ENCODE data around the gene ZNF358.

The ZNF358 gene

DNA sequence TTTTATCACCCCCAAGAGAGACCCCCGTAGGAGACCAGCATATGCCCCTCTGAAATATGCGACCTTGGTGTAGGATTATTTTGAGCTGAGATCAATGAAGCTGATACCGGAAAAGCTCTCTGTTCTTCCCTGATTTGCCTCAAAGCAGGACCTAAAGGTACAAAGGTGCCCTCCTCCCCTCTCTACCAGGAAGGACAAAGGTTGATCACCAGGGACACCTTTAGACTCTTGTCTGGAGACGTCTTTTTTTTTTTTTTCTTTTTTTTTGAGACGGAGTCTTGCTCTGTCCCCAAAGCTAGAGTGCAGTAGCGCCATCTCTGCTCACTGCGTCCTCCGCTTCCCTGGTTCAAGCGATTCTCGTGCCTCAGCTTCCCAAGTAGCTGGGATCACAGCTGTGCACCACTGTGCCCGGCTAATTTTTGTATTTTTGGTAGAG lies 26.3 kb upstream of the ZNF358 start:
- DNase-seq = no peak

GRCh38 chr19:7492142-7492541 lies 23.8 kb upstream of the ZNF358 start:
- DNase-seq = peak; percentile 75

DNA sequence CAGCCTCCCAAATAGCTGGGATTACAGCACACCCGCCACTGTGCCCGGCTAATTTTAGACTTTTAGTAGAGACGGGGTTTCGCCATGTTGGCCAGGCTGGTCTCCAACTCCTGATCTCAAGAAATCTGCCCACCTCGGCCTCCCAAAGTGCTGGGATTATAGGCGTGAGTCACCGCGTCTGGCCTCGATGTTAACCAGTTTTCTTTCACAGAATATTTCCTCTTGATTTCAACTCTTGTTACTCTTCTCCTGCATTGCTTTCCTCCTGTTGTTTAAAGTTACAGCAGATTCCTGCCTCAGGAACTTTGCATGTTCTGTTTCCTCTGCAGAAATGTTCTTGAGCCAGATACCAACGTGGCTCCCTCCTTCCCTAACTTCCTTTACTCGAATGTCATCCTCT lies 23.3 kb upstream of the ZNF358 start:
- no peak for DNase-seq

- no peak for DNase-seq
Observed at GRCh38 chr19:7494416-7495098, 21.3 kb upstream of the ZNF358 start.

GRCh38 chr19:7497292-7497691 lies 18.6 kb upstream of the ZNF358 start:
- DNase-seq = no peak

DNA sequence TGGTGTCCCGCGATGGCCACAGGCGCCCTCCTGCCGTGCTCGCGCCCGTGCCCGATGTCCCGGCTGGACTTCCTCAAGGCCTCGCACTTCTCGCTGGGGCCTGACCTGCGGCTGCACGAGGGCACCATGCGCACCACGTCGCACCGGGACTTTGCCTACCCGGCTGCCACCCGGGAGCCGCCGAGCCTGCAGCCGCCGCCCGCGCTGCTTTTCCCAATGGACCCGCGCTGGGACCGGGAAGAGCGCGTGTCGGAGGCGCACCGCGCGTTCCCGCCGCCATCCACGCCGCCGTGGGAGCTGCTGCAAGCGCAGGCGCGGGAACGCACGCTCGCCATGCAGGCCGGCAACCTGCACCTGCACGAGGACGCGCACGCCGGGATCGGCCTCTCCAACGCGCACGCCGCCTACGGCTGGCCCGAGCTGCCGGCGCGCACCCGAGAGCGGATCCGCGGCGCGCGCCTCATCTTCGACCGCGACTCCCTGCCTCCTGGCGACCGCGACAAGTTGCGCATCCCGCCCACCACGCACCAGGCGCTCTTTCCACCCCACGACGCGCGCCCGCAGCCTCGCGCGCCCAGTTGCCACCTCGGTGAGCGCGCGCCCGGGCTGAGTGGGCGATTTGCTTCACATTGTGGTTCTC lies 15.0 kb upstream of the ZNF358 start:
- peak; percentile 80 for DNase-seq

- no peak for DNase-seq
Observed at GRCh38 chr19:7502552-7502951, 13.4 kb upstream of the ZNF358 start.

- DNase-seq = no peak
Observed at GRCh38 chr19:7504684-7505083, 11.2 kb upstream of the ZNF358 start.

DNA sequence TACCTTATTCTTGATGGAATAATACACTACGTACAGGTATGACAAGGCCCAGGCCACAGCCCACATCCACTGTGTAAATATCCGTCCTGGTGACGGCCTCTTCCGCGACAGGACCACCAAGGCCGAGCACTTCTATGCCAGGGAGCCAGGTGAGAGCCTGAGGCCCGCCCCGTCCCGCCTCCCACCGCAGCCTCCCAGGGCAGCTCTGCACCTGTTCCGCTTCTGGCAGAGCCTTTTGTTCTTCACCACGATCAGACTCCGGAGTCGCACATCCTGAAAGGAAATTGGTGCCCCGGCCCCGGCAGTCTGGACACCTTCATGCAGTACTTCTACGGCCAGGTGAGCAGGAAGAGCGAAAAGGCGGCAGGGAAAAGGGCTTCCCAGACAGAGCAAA lies 10.6 kb upstream of the ZNF358 start:
- DNase-seq = no peak

- peak; percentile 59 for DNase-seq
Observed at GRCh38 chr19:7505682-7506384, 10.1 kb upstream of the ZNF358 start.

DNA sequence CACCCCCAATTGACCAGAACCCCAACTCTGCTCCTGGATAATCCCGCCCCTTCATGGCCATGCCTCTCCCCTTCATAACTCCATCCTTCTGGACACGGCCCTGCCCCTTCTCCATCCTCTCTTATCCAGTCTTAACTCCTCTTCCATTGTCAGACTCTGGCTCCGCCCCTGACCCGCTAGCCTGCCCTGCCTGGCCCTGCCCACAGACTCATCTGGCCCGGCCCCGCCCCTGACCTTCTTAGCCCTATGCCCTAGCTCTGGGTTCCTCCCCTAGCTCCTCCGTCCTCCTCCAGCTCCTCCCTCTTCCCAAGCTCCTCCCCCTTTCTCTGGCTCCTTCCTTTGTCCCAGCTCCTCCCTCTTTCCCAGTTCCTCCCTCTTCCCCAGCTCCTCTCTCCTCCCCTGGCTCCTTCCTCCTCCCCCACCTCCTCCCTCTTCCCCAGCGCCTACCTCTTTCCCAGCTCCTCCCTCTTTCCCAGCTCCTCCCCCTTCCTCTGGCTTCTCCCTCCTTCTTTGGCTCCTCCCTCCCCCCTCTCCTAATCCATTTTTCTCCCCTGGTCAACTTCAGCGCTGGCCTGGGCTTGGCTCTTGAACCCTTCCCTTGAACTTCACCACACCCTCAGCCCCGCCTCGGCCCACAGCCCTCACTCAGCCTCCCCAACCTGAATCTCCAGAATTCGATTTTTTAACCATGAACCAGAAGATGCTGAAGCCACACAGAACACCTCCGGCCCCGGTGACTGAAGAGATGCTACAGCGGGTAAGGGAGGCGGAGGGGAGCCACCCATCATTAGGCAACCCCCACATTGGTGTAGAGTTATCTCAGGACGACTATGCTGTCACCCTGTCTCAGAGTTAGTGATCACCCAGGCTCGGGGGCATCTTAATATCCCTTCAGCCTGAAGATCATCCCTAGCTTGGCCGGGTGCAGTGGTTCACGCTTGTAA lies 9.2 kb upstream of the ZNF358 start:
- DNase-seq = peak; percentile 83

DNA sequence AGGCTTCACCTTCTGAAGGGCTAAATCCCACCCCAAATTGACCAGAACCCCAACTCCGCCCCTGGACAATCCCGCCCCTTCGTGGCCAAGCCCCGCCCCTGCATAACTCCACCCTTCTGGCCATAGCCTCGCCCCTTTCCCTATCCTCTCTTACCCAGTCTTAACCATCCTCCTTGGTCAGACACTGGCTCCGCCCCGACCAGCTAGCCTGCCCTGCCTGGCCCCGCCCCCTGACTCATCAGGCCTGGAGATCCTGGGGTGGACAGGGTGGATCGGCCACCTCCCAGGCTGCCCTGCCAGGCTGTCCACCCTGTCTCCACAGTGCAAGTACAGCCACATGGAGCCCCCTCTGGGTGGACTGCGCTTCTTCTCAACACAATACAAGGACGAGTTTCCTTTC lies 8.0 kb upstream of the ZNF358 start:
- DNase-seq = peak; percentile 54

DNA sequence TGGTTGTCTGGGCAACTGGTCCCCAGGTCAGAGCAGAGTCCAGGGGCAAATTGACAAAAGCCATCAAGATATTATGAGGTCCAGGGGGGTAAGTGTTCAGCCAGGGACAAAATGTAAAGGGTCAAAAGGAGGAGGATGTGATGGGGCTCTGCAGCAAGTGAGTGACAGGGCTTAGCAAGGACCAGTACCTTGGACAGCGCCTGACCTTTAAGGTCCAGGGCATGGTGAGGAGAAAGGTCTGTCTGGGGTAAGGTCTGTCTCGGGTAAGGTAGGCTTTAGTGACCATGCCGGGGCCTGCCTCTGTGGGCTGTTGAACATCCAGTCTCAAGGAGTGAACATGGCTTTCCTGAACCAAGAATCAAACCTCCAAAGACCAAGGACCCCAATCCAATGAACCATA lies 6.3 kb upstream of the ZNF358 start:
- no peak for DNase-seq

GRCh38 chr19:7512400-7512851 lies 3.5 kb upstream of the ZNF358 start:
- DNase-seq = no peak

DNA sequence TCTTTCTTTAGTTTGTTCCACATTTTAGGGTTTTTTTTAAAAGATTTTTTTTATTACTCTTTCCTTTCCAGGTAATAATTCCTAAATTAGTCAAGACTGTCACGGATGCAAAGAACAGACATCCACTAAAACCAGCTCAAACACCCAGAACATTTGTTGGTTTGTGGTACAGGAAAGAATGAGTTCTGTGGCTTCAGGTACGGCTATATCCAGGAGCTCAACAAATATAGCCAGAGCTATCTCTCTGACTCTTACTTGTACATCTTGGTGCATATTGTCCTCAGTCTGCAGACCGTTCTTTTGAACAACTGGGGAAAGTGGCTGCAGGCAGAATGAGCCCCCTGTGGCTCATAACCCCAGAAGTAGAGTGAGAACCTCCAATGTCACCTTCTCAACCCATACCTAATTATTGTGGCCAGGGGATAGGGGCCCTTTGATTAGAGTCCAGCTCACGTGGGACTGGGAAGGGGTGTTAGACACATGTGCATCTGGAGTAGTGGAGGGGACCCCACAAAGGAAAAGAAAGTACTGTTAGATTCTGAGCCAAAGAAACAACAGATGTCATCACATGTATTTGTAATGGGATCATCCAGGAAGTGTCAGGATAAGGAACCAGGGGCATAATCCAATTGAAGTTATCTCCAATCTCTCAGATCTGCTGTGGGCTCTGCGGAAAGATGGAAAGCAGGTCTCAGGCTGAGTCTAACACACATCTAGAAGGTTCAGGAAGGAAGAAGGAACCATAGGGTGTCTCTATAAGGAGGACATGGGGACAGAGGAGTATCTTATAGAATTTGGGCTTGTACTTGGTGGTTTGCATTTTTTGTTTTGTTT lies 1.9 kb upstream of the ZNF358 start:
- no peak for DNase-seq

- no peak for DNase-seq
Observed at GRCh38 chr19:7515110-7515644, 726 bp upstream of the ZNF358 start.

GRCh38 chr19:7516333-7516732 lies 430 bp downstream of the ZNF358 start:
- no peak for DNase-seq

GRCh38 chr19:7516878-7517277 lies 975 bp downstream of the ZNF358 start:
- no peak for DNase-seq

DNA sequence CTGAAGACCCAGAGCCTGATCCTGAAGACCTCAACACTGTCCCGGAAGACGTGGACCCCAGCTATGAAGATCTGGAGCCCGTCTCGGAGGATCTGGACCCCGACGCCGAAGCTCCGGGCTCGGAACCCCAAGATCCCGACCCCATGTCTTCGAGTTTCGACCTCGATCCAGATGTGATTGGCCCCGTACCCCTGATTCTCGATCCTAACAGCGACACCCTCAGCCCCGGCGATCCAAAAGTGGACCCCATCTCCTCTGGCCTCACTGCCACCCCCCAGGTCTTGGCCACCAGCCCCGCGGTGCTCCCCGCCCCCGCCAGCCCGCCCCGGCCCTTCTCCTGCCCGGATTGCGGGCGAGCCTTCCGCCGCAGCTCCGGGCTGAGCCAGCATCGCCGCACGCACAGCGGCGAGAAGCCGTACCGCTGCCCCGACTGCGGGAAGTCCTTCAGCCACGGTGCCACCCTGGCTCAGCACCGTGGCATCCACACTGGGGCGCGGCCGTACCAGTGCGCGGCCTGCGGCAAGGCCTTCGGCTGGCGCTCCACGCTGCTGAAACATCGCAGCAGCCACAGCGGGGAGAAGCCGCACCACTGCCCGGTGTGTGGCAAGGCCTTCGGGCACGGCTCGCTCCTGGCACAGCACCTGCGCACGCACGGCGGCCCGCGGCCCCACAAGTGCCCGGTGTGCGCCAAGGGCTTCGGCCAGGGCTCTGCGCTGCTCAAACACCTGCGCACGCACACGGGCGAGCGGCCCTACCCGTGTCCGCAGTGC lies 3.6 kb downstream of the ZNF358 start:
- no peak for DNase-seq

DNA sequence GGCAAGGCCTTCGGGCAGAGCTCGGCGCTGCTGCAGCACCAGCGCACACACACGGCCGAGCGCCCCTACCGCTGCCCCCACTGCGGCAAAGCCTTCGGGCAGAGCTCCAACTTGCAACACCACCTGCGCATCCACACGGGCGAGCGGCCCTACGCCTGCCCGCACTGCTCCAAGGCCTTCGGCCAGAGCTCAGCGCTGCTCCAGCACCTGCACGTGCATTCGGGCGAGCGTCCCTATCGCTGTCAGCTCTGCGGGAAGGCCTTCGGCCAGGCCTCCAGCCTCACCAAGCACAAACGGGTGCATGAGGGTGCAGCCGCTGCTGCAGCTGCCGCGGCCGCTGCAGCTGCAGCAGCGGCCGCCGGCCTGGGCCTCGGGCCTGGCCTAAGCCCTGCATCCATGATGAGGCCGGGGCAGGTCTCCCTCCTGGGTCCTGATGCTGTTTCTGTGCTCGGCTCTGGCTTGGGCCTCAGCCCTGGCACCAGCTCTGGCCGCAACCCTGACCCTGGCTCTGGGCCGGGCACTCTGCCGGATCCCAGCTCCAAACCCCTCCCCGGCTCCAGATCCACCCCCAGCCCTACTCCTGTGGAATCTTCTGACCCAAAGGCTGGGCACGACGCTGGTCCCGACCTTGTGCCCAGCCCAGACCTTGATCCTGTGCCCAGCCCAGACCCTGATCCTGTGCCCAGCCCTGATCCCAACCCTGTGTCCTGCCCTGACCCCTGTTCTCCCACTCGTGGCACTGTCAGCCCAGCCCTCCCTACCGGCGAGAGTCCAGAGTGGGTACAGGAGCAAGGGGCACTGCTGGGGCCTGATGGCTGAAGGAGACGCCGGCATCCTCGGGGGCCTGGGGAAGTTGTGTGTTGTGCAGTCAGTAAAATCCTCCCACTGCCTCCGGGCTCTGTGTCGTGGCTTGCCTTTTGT lies 4.5 kb downstream of the ZNF358 start:
- no peak for DNase-seq
